GM23338 (cell line): Measurements from ENCODE around the gene ADORA1. TPM values are rescaled to one million over a fixed set of nuclear protein-coding genes. Genes with fewer than 3 reads are reported as not detected.

Source experiments
- ATAC-seq: fragments of 200-7000 bp; cut with Tn5 transposase; 3 replicates; pipeline ENCODE4 v1.9.1; 2020
- DNase-seq: peaks from one replicate; pipeline ENCODE4 v3.0.0-alpha.2; 2015; ENCODE audit warnings: low spot score
- H2AFZ ChIP-seq: fragments of 200-600 bp; sonication (generic); 2 replicates; pipeline ENCODE4 v1.8.0; 2016; ENCODE audit warnings: antibody characterized with exemption, mild to moderate bottlenecking, moderate library complexity
- H3F3A ChIP-seq: fragments of 200-600 bp; sonication (generic); replicated peaks from 2 replicates; pipeline ENCODE4 v1.8.0; 2017; ENCODE audit warnings: antibody characterized with exemption, mixed run types, low read depth
- H3K27ac ChIP-seq: fragments of 200-600 bp; sonication (generic); 2 replicates; pipeline ENCODE4 v1.6.1; 2016; ENCODE audit warnings: low read depth
- H3K27me3 ChIP-seq: fragments of 200-600 bp; sonication (generic); 2 replicates; pipeline ENCODE4 v1.8.0; 2016; ENCODE audit warnings: mild to moderate bottlenecking, mixed run types, moderate library complexity; ENCODE audit not compliant: insufficient read depth
- H3K36me3 ChIP-seq: fragments of 200-600 bp; sonication (generic); 2 replicates; pipeline ENCODE4 v1.8.0; 2016; ENCODE audit warnings: mild to moderate bottlenecking; ENCODE audit not compliant: insufficient read depth
- H3K4me1 ChIP-seq: fragments of 200-600 bp; sonication (generic); 2 replicates; pipeline ENCODE4 v1.8.0; 2016; ENCODE audit warnings: mild to moderate bottlenecking, moderate library complexity; ENCODE audit not compliant: insufficient read depth
- H3K4me2 ChIP-seq: fragments of 200-600 bp; sonication (generic); 2 replicates; pipeline ENCODE4 v1.7.1; 2017; ENCODE audit warnings: mixed run types
- H3K4me3 ChIP-seq: fragments of 200-600 bp; sonication (generic); 2 replicates; pipeline ENCODE4 v1.6.1; 2016; ENCODE audit warnings: mixed run types
- H3K79me2 ChIP-seq: fragments of 200-600 bp; sonication (generic); replicated peaks from 2 replicates; pipeline ENCODE4 v1.8.0; 2017; ENCODE audit warnings: mild to moderate bottlenecking; ENCODE audit not compliant: insufficient read depth
- H3K9me2 ChIP-seq: fragments of 200-600 bp; sonication (generic); 2 replicates; pipeline ENCODE4 v1.8.0; 2017; ENCODE audit not compliant: insufficient read depth
- H4K20me1 ChIP-seq: fragments of 200-600 bp; sonication (generic); replicated peaks from 2 replicates; pipeline ENCODE4 v1.8.0; 2017; ENCODE audit warnings: mild to moderate bottlenecking; ENCODE audit not compliant: insufficient read depth
- H3K27ac Mint-ChIP-seq: 2 replicates; pipeline ENCODE4 v1.8.0; 2020; ENCODE audit warnings: inconsistent platforms, mild to moderate bottlenecking, moderate library complexity, mixed read lengths
- H3K27me3 Mint-ChIP-seq: 3 replicates; pipeline ENCODE4 v1.8.0; 2022; ENCODE audit warnings: low read depth, mild to moderate bottlenecking, moderate library complexity, mixed read lengths, inconsistent platforms; ENCODE audit not compliant: insufficient read depth, poor library complexity
- H3K36me3 Mint-ChIP-seq: 3 replicates; pipeline ENCODE4 v1.8.0; 2021; ENCODE audit warnings: low read depth, mild to moderate bottlenecking, inconsistent platforms, moderate library complexity, mixed read lengths
- H3K4me1 Mint-ChIP-seq: 3 replicates; pipeline ENCODE4 v1.8.0; 2020; ENCODE audit warnings: mild to moderate bottlenecking, inconsistent platforms, mixed read lengths
- H3K4me3 Mint-ChIP-seq: 3 replicates; pipeline ENCODE4 v1.8.0; 2021; ENCODE audit warnings: moderate library complexity, mild to moderate bottlenecking, inconsistent platforms, mixed read lengths
- H3K9me3 Mint-ChIP-seq: 3 replicates; pipeline ENCODE4 v1.8.0; 2020; ENCODE audit warnings: moderate library complexity, mild to moderate bottlenecking, inconsistent platforms, mixed read lengths
- CREB1 ChIP-seq: fragments of 250-450 bp; sonication (Bioruptor Pico); IDR thresholded peaks from 2 replicates; pipeline ENCODE4 v1.5.0; 2020; ENCODE audit warnings: low read depth, mild to moderate bottlenecking, moderate library complexity
- EZH2 ChIP-seq: fragments of 200-600 bp; sonication (generic); IDR thresholded peaks from one replicate; pipeline ENCODE4 v1.8.0; 2017; ENCODE audit warnings: antibody characterized with exemption, mild to moderate bottlenecking, low read depth; ENCODE audit not compliant: unreplicated experiment
- JUNB ChIP-seq: IDR thresholded peaks from one replicate; pipeline ENCODE4 v1.6.1; 2016; ENCODE audit warnings: antibody characterized with exemption; ENCODE audit not compliant: unreplicated experiment
- NANOG ChIP-seq: IDR thresholded peaks from 2 replicates; pipeline ENCODE4 v1.6.1; 2016; ENCODE audit warnings: antibody characterized with exemption, borderline replicate concordance
- POLR2AphosphoS5 ChIP-seq: IDR thresholded peaks from 2 replicates; pipeline ENCODE4 v1.6.1; 2016; ENCODE audit warnings: antibody characterized with exemption, low read depth
- REST ChIP-seq: IDR thresholded peaks from one replicate; pipeline ENCODE4 v1.6.1; 2018; ENCODE audit warnings: antibody characterized with exemption; ENCODE audit not compliant: unreplicated experiment
- STAT1 ChIP-seq: IDR thresholded peaks from one replicate; pipeline ENCODE4 v1.6.1; 2016; ENCODE audit warnings: antibody characterized with exemption; ENCODE audit not compliant: unreplicated experiment
- ZNF114 ChIP-seq: fragments of 250-450 bp; sonication (Bioruptor Pico); IDR thresholded peaks from 2 replicates; pipeline ENCODE4 v1.5.0; 2020; ENCODE audit warnings: mild to moderate bottlenecking, moderate library complexity
- ZNF331 ChIP-seq: fragments of 250-450 bp; sonication (Bioruptor Pico); IDR thresholded peaks from 2 replicates; pipeline ENCODE4 v1.5.0; 2020; ENCODE audit warnings: low read depth, mild to moderate bottlenecking, moderate library complexity
- ZNF462 ChIP-seq: fragments of 250-450 bp; sonication (Bioruptor Pico); IDR thresholded peaks from 2 replicates; pipeline ENCODE4 v1.5.0; 2020; ENCODE audit warnings: mild to moderate bottlenecking, moderate library complexity
- polyA plus RNA-seq: library from polyadenylated mRNA; unstranded; fragments of >200 nt; fragmentation: Nextera tagmentation; extraction: Ambion mirVana; gene quantifications from 2 replicates; pipeline ENCODE4 v1.2.1, GENCODE V29; 2016
- total RNA-seq: library from RNA; depleted of rRNA; stranded (reverse); fragments of >200 nt; shearing (Covaris generic); gene quantifications from 2 replicates; pipeline ENCODE4 v1.2.3, GENCODE V29; 2014
- TF ChIP-seq, protein P1 (sequence below), 2 experiments: fragments of 200-600 bp in 1 of 2; sonication (generic) in 1 of 2; conservative IDR thresholded peaks; 2 replicates each; pipeline versions ENCODE4 v1.5.1 to v1.6.1; 2016 to 2017; ENCODE audit warnings: antibody characterized with exemption in 2 of 2, low read depth in 2 of 2, mild to moderate bottlenecking in 2 of 2, moderate library complexity in 1 of 2
- TF ChIP-seq, protein P2 (sequence below): IDR thresholded peaks from 2 replicates; pipeline ENCODE4 v1.6.1; 2016; ENCODE audit warnings: antibody characterized with exemption

ADORA1 gene
- total and polyA plus RNA-seq, 2 experiments from 2014 or later, result 0.63 to 1.8 TPM

GRCh38 chr1:203124011-203124410, 3.5 kb upstream of the ADORA1 start (continued):
- TF ChIP-seq REST (no peak), NANOG (no peak), POLR2AphosphoS5 (no peak), CREB1 (no peak), ZNF114 (no peak), EZH2 (no peak), JUNB (no peak), ZNF331 (CRISPR knock-in tag) (no peak)
- TF ChIP-seq, protein P1, sequence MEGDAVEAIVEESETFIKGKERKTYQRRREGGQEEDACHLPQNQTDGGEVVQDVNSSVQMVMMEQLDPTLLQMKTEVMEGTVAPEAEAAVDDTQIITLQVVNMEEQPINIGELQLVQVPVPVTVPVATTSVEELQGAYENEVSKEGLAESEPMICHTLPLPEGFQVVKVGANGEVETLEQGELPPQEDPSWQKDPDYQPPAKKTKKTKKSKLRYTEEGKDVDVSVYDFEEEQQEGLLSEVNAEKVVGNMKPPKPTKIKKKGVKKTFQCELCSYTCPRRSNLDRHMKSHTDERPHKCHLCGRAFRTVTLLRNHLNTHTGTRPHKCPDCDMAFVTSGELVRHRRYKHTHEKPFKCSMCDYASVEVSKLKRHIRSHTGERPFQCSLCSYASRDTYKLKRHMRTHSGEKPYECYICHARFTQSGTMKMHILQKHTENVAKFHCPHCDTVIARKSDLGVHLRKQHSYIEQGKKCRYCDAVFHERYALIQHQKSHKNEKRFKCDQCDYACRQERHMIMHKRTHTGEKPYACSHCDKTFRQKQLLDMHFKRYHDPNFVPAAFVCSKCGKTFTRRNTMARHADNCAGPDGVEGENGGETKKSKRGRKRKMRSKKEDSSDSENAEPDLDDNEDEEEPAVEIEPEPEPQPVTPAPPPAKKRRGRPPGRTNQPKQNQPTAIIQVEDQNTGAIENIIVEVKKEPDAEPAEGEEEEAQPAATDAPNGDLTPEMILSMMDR (conservative IDR thresholded peaks at IDR 0.05; ENCODE audit: low read depth in 2 of 2), result no peak

- Histone ChIP-seq H3K4me1 (peaks cover 15% of the 10 kb centered on the region), H3K9me2 (no peaks in the 10 kb centered on the region), H3K79me2 (no peaks in the 10 kb centered on the region), H3K27me3 (peaks cover 35% of the 10 kb centered on the region), H3K27ac (no peak overlapping the region), H3F3A (0 out of 2 replicates have a peak, but pooled peaks cover 3% of the 10 kb centered on the region), H3K36me3 (no peaks in the 10 kb centered on the region), H3K4me2 (no peak overlapping the region), H3K4me3 (no peak overlapping the region), H4K20me1 (no peaks in the 10 kb centered on the region), H2AFZ (no peak overlapping the region)
- DNase-seq (no peak), ATAC-seq (no peak)
- Mint-ChIP-seq H3K27me3 (peaks cover 44% of the 10 kb centered on the region), H3K27ac (no peak overlapping the region), H3K4me1 (peaks cover 34% of the 10 kb centered on the region), H3K4me3 (no peak overlapping the region), H3K9me3 (no peaks in the 10 kb centered on the region; the same call in 2 of the 3 replicates), H3K36me3 (no peaks in the 10 kb centered on the region)
- TF ChIP-seq ZNF331 (CRISPR knock-in tag), result no peak
- TF ChIP-seq STAT1, result no peak
- TF ChIP-seq ZNF462, result no peak
- no peak for TF ChIP-seq POLR2AphosphoS5
- TF ChIP-seq, protein P2, sequence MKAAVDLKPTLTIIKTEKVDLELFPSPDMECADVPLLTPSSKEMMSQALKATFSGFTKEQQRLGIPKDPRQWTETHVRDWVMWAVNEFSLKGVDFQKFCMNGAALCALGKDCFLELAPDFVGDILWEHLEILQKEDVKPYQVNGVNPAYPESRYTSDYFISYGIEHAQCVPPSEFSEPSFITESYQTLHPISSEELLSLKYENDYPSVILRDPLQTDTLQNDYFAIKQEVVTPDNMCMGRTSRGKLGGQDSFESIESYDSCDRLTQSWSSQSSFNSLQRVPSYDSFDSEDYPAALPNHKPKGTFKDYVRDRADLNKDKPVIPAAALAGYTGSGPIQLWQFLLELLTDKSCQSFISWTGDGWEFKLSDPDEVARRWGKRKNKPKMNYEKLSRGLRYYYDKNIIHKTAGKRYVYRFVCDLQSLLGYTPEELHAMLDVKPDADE, result no peak
- no peak for TF ChIP-seq JUNB
These were observed 2.8 kb upstream of the ADORA1 start for GRCh38 chr1:203124546-203125317.
